Measurements from ENCODE around the gene IDH3A.

- TF ChIP-seq TAF1 (IDR thresholded peaks at IDR 0.05; ENCODE audit: low read depth, low read length), result no peak
- no peak for TF ChIP-seq POLR2A (IDR thresholded peaks at IDR 0.05; ENCODE audit: low read depth, low read length)
- TF ChIP-seq SPI1 (IDR thresholded peaks at IDR 0.05; ENCODE audit: low read depth, low read length), result no peak
- TF ChIP-seq PAX5 (IDR thresholded peaks at IDR 0.05; ENCODE audit: insufficient read depth, low read length, severe bottlenecking), result no peak
Observed at GRCh38 chr15:78200276-78200930, 51.2 kb downstream of the IDH3A start.
